ENCODE results near the gene KPNA6.

The KPNA6 gene

DNA sequence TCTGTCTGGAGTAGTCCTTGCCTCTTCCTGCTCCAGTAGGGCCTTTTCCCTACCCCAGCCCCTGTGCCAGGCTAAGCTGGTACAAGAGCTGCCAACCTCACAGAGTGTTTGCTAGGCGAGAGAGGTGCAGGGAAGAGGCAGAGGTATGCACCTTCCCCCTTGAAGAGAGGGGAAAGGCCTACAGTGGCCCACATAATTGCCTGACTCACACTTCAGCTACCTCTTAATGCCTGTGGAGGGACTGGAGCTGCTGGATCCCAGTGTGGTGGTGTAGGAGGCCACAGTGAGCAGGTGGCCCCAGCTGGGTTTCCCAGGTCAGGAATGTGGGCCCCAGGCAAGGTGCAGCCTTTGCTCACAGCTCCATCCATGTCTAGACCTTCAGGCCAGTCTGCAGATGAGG lies 89.2 kb downstream of the KPNA6 start:
- Histone ChIP-seq H3K27me3 (ENCODE audit: control insufficient read depth, insufficient read depth, low read length) (no peaks in the 10 kb centered on the region), H3K4me2 (ENCODE audit: low read length) (no peak overlapping the region), H3K4me3 (ENCODE audit: low read depth, low read length) (no peak overlapping the region), H3K79me2 (no peaks in the 10 kb centered on the region), H3K36me3 (ENCODE audit: control insufficient read depth, insufficient read depth, low read length) (no peaks in the 10 kb centered on the region), H3K4me1 (peaks cover 11% of the 10 kb centered on the region), H3K9me3 (ENCODE audit: control insufficient read depth, low read length) (no peaks in the 10 kb centered on the region), H3K27ac (peak overlapping the region; percentile 4), H3K9ac (no peak overlapping the region), H2AFZ (no peak overlapping the region)
- TF ChIP-seq, protein P1, sequence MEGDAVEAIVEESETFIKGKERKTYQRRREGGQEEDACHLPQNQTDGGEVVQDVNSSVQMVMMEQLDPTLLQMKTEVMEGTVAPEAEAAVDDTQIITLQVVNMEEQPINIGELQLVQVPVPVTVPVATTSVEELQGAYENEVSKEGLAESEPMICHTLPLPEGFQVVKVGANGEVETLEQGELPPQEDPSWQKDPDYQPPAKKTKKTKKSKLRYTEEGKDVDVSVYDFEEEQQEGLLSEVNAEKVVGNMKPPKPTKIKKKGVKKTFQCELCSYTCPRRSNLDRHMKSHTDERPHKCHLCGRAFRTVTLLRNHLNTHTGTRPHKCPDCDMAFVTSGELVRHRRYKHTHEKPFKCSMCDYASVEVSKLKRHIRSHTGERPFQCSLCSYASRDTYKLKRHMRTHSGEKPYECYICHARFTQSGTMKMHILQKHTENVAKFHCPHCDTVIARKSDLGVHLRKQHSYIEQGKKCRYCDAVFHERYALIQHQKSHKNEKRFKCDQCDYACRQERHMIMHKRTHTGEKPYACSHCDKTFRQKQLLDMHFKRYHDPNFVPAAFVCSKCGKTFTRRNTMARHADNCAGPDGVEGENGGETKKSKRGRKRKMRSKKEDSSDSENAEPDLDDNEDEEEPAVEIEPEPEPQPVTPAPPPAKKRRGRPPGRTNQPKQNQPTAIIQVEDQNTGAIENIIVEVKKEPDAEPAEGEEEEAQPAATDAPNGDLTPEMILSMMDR (IDR thresholded peaks at IDR 0.05) = no peak

- H3K27me3 ChIP-seq (ENCODE audit: control insufficient read depth, insufficient read depth, low read length) = no peaks in the 10 kb centered on the region
- H2AFZ ChIP-seq = no peak overlapping the region
- no peak overlapping the region for H3K27ac ChIP-seq
- H3K79me2 ChIP-seq = no peaks in the 10 kb centered on the region
- TF ChIP-seq, protein P1 (IDR thresholded peaks at IDR 0.05) = no peak
- H3K9me3 ChIP-seq (ENCODE audit: control insufficient read depth, low read length) = no peaks in the 10 kb centered on the region
- no peak overlapping the region for H3K4me3 ChIP-seq (ENCODE audit: low read depth, low read length)
- H3K4me1 ChIP-seq = peaks cover 11% of the 10 kb centered on the region
- H3K36me3 ChIP-seq (ENCODE audit: control insufficient read depth, insufficient read depth, low read length) = no peaks in the 10 kb centered on the region
- H3K4me2 ChIP-seq (ENCODE audit: low read length) = peak overlapping the region; percentile 20
- no peak overlapping the region for H3K9ac ChIP-seq
Measured at GRCh38 chr1:32197837-32198236, 90.0 kb downstream of the KPNA6 start.

DNA sequence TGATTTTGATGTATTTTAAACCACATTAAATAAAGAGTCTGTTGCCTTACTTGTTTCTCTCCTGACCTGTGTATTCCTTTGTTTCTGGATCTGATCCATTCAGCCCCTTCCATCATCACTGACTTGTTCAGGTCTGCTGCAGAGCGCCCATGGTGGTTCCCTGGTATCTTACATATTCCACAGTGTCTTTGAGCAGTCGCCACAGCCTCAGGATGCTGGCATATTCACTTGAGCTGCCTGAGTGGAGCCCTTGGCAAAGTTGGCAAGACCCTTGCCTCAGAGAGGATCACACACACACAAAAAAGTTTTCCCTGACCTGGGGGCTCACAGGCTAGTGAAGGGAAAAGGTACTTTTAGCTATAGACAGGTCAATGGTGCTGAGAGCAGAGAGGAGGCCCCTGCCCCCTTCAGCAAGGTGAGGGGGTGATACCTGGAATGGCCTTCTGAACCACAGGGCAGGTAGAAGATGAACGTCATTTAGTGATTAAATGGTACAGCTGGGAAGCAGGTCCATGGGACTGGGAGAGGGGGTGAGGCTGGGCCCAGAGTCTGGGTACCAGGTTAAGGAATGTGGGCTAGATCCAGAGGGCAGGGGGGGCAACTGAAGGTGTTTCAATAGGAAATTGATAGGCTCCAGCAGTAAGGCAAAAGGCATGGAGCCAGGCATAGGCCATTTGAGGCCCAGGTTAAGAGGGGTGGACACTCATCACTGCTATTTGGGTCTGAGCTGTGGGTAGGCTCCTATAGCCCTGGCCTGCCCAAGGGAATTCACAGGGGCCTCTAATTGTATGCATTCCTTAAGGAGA lies 90.6 kb downstream of the KPNA6 start:
- Histone ChIP-seq H3K9me3 (ENCODE audit: control insufficient read depth, low read length) (no peaks in the 10 kb centered on the region), H3K4me1 (peaks cover 11% of the 10 kb centered on the region), H3K9ac (no peak overlapping the region), H3K27me3 (ENCODE audit: control insufficient read depth, insufficient read depth, low read length) (no peaks in the 10 kb centered on the region), H3K4me3 (ENCODE audit: low read depth, low read length) (no peak overlapping the region), H3K79me2 (no peaks in the 10 kb centered on the region), H3K4me2 (ENCODE audit: low read length) (peak overlapping the region; percentile 20), H3K27ac (no peak overlapping the region), H2AFZ (no peak overlapping the region), H3K36me3 (ENCODE audit: control insufficient read depth, insufficient read depth, low read length) (no peaks in the 10 kb centered on the region)
- TF ChIP-seq, protein P1 (IDR thresholded peaks at IDR 0.05) = no peak

- no peaks in the 10 kb centered on the region for H3K79me2 ChIP-seq
- TF ChIP-seq, protein P1 (IDR thresholded peaks at IDR 0.05) = no peak
Measured at GRCh38 chr1:32199043-32199716, 91.3 kb downstream of the KPNA6 start.

More at GRCh38 chr1:32199043-32199716, 91.3 kb downstream of the KPNA6 start:
- H2AFZ ChIP-seq = no peak overlapping the region
- H3K9me3 ChIP-seq (ENCODE audit: control insufficient read depth, low read length) = no peaks in the 10 kb centered on the region
- H3K4me3 ChIP-seq (ENCODE audit: low read depth, low read length) = peak overlapping the region; percentile 33
- peaks cover 11% of the 10 kb centered on the region for H3K4me1 ChIP-seq
- no peaks in the 10 kb centered on the region for H3K36me3 ChIP-seq (ENCODE audit: control insufficient read depth, insufficient read depth, low read length)
- peak overlapping the region; percentile 55 for H3K4me2 ChIP-seq (ENCODE audit: low read length)
- H3K9ac ChIP-seq = no peak overlapping the region
- no peaks in the 10 kb centered on the region for H3K27me3 ChIP-seq (ENCODE audit: control insufficient read depth, insufficient read depth, low read length)
- peak overlapping the region; percentile 88 for H3K27ac ChIP-seq

Data from parathyroid adenoma (tissue), 2 donors.